IMR-90 (cell line): ENCODE measurements around the gene ADORA2A. TPM values are rescaled to one million over a fixed set of nuclear protein-coding genes. Genes with fewer than 3 reads are reported as not detected.

Source experiments
- ATAC-seq: fragments of 200-7000 bp; cut with Tn5 transposase; 2 replicates; pipeline ENCODE4 v1.9.1; 2020; ENCODE audit warnings: low read depth, mild to moderate bottlenecking, moderate library complexity
- BruUV-seq: library from RNA; stranded (reverse); fragments of 400-500 nt; replicated peaks from 2 replicates; lab custom pipeline; 2021; lab: Mats Ljungman, UMichigan
- CTCF ChIA-PET: fragments of 300-600 bp; formaldehyde crosslinking; extraction: SDS; loops from one replicate; lab custom pipeline; 2021; ENCODE audit warnings: antibody characterized with exemption; lab: Yijun Ruan, JAX
- POLR2A ChIA-PET: fragments of 300-600 bp; sonication (Branson Sonifier 250); formaldehyde crosslinking; loops from one replicate; lab custom pipeline; 2022; ENCODE audit warnings: antibody characterized with exemption; ENCODE audit not compliant: unreplicated experiment; lab: Charles Lee
- DNase-seq: peaks from one replicate; pipeline ENCODE4 v3.0.0; 2013
- H2AFZ ChIP-seq: replicated peaks from 2 replicates; pipeline ENCODE3; 2013; ENCODE audit warnings: low read length, mild to moderate bottlenecking; ENCODE audit not compliant: poor library complexity
- H2AK5ac ChIP-seq: 2 replicates; pipeline ENCODE4 v1.6.1; 2013; ENCODE audit warnings: low read depth, low read length, inconsistent platforms
- H2AK9ac ChIP-seq: replicated peaks from 2 replicates; pipeline ENCODE3; 2013; ENCODE audit warnings: mild to moderate bottlenecking, low read depth, low read length, moderate library complexity; ENCODE audit not compliant: poor library complexity
- H2BK120ac ChIP-seq: 2 replicates; pipeline ENCODE4 v1.6.1; 2013; ENCODE audit warnings: low read depth, low read length, inconsistent platforms
- H2BK15ac ChIP-seq: 3 replicates; pipeline ENCODE4 v1.6.1; 2013; ENCODE audit warnings: low read depth, low read length, inconsistent platforms
- H2BK20ac ChIP-seq: 2 replicates; pipeline ENCODE4 v1.6.1; 2013; ENCODE audit warnings: low read depth, mild to moderate bottlenecking, inconsistent platforms, low read length, moderate library complexity
- H2BK5ac ChIP-seq: 2 replicates; pipeline ENCODE4 v1.6.1; 2013; ENCODE audit warnings: mild to moderate bottlenecking, low read depth, low read length, inconsistent platforms; ENCODE audit not compliant: poor library complexity, severe bottlenecking
- H3K14ac ChIP-seq: replicated peaks from 2 replicates; pipeline ENCODE4 v1.6.1; 2013; ENCODE audit warnings: low read depth, low read length, inconsistent platforms
- H3K18ac ChIP-seq: 2 replicates; pipeline ENCODE4 v1.6.1; 2013; ENCODE audit warnings: low read depth, low read length, control low read depth
- H3K23ac ChIP-seq: 2 replicates; pipeline ENCODE4 v1.6.1; 2013; ENCODE audit warnings: low read depth, low read length, inconsistent platforms
- H3K27ac ChIP-seq: 2 replicates; pipeline ENCODE4 v1.5.1; 2013; ENCODE audit warnings: mild to moderate bottlenecking, control low read depth, low read length; ENCODE audit not compliant: insufficient read depth
- H3K27me3 ChIP-seq: 2 replicates; pipeline ENCODE4 v1.6.1; 2013; ENCODE audit warnings: low read length; ENCODE audit not compliant: control insufficient read depth, insufficient read depth
- H3K36me3 ChIP-seq: 2 replicates; pipeline ENCODE4 v1.6.1; 2013; ENCODE audit warnings: low read length, mixed read lengths; ENCODE audit not compliant: control insufficient read depth, insufficient read depth
- H3K4ac ChIP-seq: 2 replicates; pipeline ENCODE4 v1.6.1; 2013; ENCODE audit warnings: low read depth, low read length, inconsistent platforms
- H3K4me1 ChIP-seq: 2 replicates; pipeline ENCODE4 v1.6.1; 2013; ENCODE audit warnings: low read length, mixed read lengths; ENCODE audit not compliant: control insufficient read depth, insufficient read depth
- H3K4me2 ChIP-seq: 2 replicates; pipeline ENCODE4 v1.6.1; 2013; ENCODE audit warnings: low read depth, mild to moderate bottlenecking, control low read depth, low read length, moderate library complexity
- H3K4me3 ChIP-seq: 2 replicates; pipeline ENCODE4 v1.5.1; 2013; ENCODE audit warnings: low read depth, mild to moderate bottlenecking, control low read depth, low read length, moderate library complexity; ENCODE audit not compliant: insufficient read depth
- H3K56ac ChIP-seq: 2 replicates; pipeline ENCODE4 v1.6.1; 2013; ENCODE audit warnings: low read length, inconsistent platforms; ENCODE audit not compliant: insufficient read depth; ENCODE audit errors: extremely low read depth
- H3K79me1 ChIP-seq, 2 experiments: 2 replicates each; pipeline ENCODE4 v1.6.1; 2013; ENCODE audit warnings: low read length in 2 of 2, inconsistent platforms in 1 of 2, low read depth in 1 of 2
- H3K9ac ChIP-seq: 2 replicates; pipeline ENCODE4 v1.6.1; 2013; ENCODE audit warnings: low read depth, low read length, control low read depth
- H3K9me1 ChIP-seq: 2 replicates; pipeline ENCODE4 v1.6.1; 2013; ENCODE audit warnings: low read length, inconsistent platforms; ENCODE audit not compliant: insufficient read depth
- H3K9me3 ChIP-seq: 2 replicates; pipeline ENCODE4 v1.6.1; 2013; ENCODE audit warnings: low read length; ENCODE audit not compliant: control insufficient read depth, insufficient read depth
- H4K20me1 ChIP-seq: 2 replicates; pipeline ENCODE4 v1.6.1; 2013; ENCODE audit warnings: low read length, inconsistent platforms; ENCODE audit not compliant: insufficient read depth
- H4K5ac ChIP-seq: 2 replicates; pipeline ENCODE4 v1.6.1; 2013; ENCODE audit warnings: mild to moderate bottlenecking, low read depth, low read length, control low read depth
- H4K8ac ChIP-seq, 2 experiments: 2 replicates each; pipeline ENCODE4 v1.6.1; 2013; ENCODE audit warnings: low read depth in 2 of 2, low read length in 2 of 2, control low read depth in 1 of 2, inconsistent platforms in 1 of 2
- H4K91ac ChIP-seq: 2 replicates; pipeline ENCODE4 v1.6.1; 2013; ENCODE audit warnings: low read depth, low read length, inconsistent platforms; ENCODE audit not compliant: insufficient read depth
- BHLHE40 ChIP-seq: fragments of 150-350 bp; IDR thresholded peaks from 2 replicates; pipeline ENCODE4 v1.6.1; 2016; ENCODE audit warnings: mild to moderate bottlenecking, low read depth, low read length
- CEBPB ChIP-seq: IDR thresholded peaks from 2 replicates; pipeline ENCODE4 v1.6.1; 2012; ENCODE audit warnings: low read depth, low read length, improper control_type of control experiment
- CHD1 ChIP-seq: IDR thresholded peaks from 2 replicates; pipeline ENCODE4 v1.6.1; 2012; ENCODE audit warnings: low read depth, low read length, improper control_type of control experiment
- FOS ChIP-seq: fragments of 150-350 bp; IDR thresholded peaks from 2 replicates; pipeline ENCODE4 v1.6.1; 2016; ENCODE audit warnings: low read depth, low read length
- MAFK ChIP-seq: IDR thresholded peaks from 2 replicates; pipeline ENCODE4 v1.6.1; 2012; ENCODE audit warnings: low read depth, low read length, improper control_type of control experiment
- NFE2L2 ChIP-seq: fragments of 150-350 bp; IDR thresholded peaks from 2 replicates; pipeline ENCODE4 v1.6.1; 2016; ENCODE audit warnings: low read depth, mild to moderate bottlenecking, low read length
- RAD21 ChIP-seq: IDR thresholded peaks from 2 replicates; pipeline ENCODE4 v1.6.1; 2012; ENCODE audit warnings: low read length, improper control_type of control experiment
- RFX5 ChIP-seq: IDR thresholded peaks from 2 replicates; pipeline ENCODE4 v1.8.0; 2012; ENCODE audit warnings: low read depth, mild to moderate bottlenecking, low read length, moderate library complexity
- SMC3 ChIP-seq: fragments of 150-350 bp; IDR thresholded peaks from 2 replicates; pipeline ENCODE4 v1.6.1; 2016; ENCODE audit warnings: low read depth, mild to moderate bottlenecking, antibody characterized with exemption, low read length, moderate library complexity
- WGBS, 2 experiments: methylation state at CpG; one replicate each; pipeline versions ENCODE4 v1.1.5 to v1.1.7; 2013; ENCODE audit warnings: missing lambda C conversion rate in 2 of 2; ENCODE audit not compliant: insufficient read length in 1 of 2; ENCODE audit errors: extremely low coverage in 2 of 2; 5-methylcytosine and 5-hydroxymethylcytosine counted together
- dilution Hi-C: fragments of 300-500 bp; cut with HindIII; formaldehyde crosslinking; loops from one replicate; pipeline ENCODE4 v1.14.3; 2018; ENCODE audit warnings: low sequenced_read_pairs; ENCODE audit not compliant: unreplicated experiment
- in situ Hi-C: fragments of 300-500 bp; cut with MboI; formaldehyde crosslinking; loops from 3 replicates; pipeline ENCODE4 v1.14.3; 2019; ENCODE audit warnings: low sequenced_read_pairs, inconsistent platforms, mixed read lengths
- intact Hi-C: fragments of 100-400 bp; cut with micrococcal nuclease; formaldehyde crosslinking; loops from 2 replicates; pipeline ENCODE4 v1.10.0; 2022
- polyA plus RNA-seq, 3 experiments: library from polyadenylated mRNA; depleted of rRNA; stranded (reverse); fragments of >200 nt; gene quantifications; 2 replicates each; pipeline ENCODE4 v1.2.3, GENCODE V29; 2012; ENCODE audit warnings: low replicate concordance in 1 of 3
- total RNA-seq: library from RNA; depleted of rRNA; stranded (reverse); fragments of >200 nt; gene quantifications from 2 replicates; pipeline ENCODE4 v1.2.3, GENCODE V29; 2012
- TF ChIP-seq, protein P1 (sequence below): fragments of 150-350 bp; IDR thresholded peaks from 2 replicates; pipeline ENCODE4 v1.6.1; 2016; ENCODE audit warnings: low read depth, mild to moderate bottlenecking, low read length, moderate library complexity, borderline replicate concordance
- TF ChIP-seq, protein P2 (sequence below): fragments of 150-350 bp; IDR thresholded peaks from 2 replicates; pipeline ENCODE4 v1.6.1; 2017; ENCODE audit warnings: mild to moderate bottlenecking, antibody characterized with exemption, low read length, low read depth

The ADORA2A gene
- total and polyA plus RNA-seq, 2 of the 4 experiments (the other 2 are of a cell fraction): 0.36 to 1.1 TPM

DNA sequence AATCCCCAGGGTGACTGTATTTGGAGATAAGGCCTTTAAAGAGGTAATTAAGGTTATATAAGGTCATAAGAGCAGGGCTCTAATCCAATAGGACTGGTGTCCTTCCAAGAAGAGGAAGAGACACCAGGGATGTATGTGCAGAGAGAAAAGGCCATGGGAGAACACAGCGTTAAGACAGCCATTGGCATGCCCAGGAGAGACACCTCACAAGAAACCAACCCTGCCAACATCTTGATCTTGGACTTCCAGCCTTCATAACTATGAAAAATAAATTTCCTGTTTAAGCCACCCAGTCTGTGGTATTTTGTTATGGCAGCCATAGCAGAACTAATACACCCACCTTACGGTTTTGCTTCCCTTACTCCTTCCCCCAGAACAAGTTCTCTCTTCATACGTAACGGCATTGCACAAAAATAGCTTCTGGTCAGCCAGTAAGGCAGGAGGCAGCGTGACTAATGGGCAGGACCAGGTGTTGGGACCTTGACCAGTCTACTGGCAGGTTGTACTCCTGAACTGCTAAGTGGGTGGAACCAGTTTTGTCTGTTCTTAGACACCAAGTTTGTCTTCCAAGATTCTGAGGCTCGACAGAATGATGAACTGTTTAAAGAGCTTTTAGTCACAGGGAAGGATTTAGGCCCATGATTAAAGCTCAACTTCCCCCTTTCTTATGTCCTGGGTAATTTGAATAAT, 35.8 kb downstream of the ADORA2A start:
- in situ Hi-C loops (no loop called here), dilution Hi-C loops (no loop called here), intact Hi-C loops (no loop called here)
- Histone ChIP-seq H3K4me1 (peaks cover 19% of the 10 kb centered on the region), H3K14ac (no peak overlapping the region), H3K9ac (no peak overlapping the region), H4K20me1 (no peaks in the 10 kb centered on the region), H3K36me3 (no peaks in the 10 kb centered on the region), H2BK5ac (no peak overlapping the region), H3K56ac (no peak overlapping the region), H3K9me1 (peaks cover 10% of the 10 kb centered on the region), H2BK120ac (no peak overlapping the region), H3K4ac (no peak overlapping the region), H2AFZ (no peak overlapping the region), H2BK15ac (no peak overlapping the region), H4K5ac (no peak overlapping the region), H4K8ac (no peak overlapping the region), H2AK9ac (peak overlapping the region; percentile 44), H3K27me3 (no peaks in the 10 kb centered on the region), H3K18ac (no peak overlapping the region), H4K91ac (no peak overlapping the region), H3K4me2 (no peak overlapping the region), H2AK5ac (peak overlapping the region; percentile 54; the same call in 1 of the 2 replicates), H3K4me3 (no peak overlapping the region), H3K27ac (no peak overlapping the region), H3K23ac (no peak overlapping the region), H3K9me3 (no peaks in the 10 kb centered on the region), H3K79me1 (no peaks in the 10 kb centered on the region), H2BK20ac (no peak overlapping the region)
- POLR2A ChIA-PET: no interaction called here
- TF ChIP-seq MAFK: no peak
- TF ChIP-seq BHLHE40: no peak
- no peak for TF ChIP-seq FOS
- no peak for TF ChIP-seq CHD1
- TF ChIP-seq SMC3: no peak
- TF ChIP-seq RAD21: no peak
- TF ChIP-seq, protein P1, sequence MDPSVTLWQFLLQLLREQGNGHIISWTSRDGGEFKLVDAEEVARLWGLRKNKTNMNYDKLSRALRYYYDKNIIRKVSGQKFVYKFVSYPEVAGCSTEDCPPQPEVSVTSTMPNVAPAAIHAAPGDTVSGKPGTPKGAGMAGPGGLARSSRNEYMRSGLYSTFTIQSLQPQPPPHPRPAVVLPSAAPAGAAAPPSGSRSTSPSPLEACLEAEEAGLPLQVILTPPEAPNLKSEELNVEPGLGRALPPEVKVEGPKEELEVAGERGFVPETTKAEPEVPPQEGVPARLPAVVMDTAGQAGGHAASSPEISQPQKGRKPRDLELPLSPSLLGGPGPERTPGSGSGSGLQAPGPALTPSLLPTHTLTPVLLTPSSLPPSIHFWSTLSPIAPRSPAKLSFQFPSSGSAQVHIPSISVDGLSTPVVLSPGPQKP: no peak
- no peak for TF ChIP-seq RFX5
- no peak for TF ChIP-seq CEBPB
- TF ChIP-seq, protein P2, sequence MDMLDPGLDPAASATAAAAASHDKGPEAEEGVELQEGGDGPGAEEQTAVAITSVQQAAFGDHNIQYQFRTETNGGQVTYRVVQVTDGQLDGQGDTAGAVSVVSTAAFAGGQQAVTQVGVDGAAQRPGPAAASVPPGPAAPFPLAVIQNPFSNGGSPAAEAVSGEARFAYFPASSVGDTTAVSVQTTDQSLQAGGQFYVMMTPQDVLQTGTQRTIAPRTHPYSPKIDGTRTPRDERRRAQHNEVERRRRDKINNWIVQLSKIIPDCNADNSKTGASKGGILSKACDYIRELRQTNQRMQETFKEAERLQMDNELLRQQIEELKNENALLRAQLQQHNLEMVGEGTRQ: no peak
- TF ChIP-seq NFE2L2: no peak
- CTCF ChIA-PET: no interaction called here
- DNase-seq: no peak
- WGBS, 2 experiments: no CpG with 5 or more reads among the region's 6 CpGs
- no TSS peak for BruUV-seq
- no peak for ATAC-seq
